Right atrium auricular region (tissue), 2 donors: ENCODE data around the gene ABCA3. TPM values are rescaled to one million over a fixed set of nuclear protein-coding genes. Genes with fewer than 3 reads are reported as not detected.

Experiments
- DNase-seq: peaks from one replicate; pipeline ENCODE4 v3.0.0-alpha.2; 2019; ENCODE audit warnings: low spot score
- H3K27ac ChIP-seq, 2 donors: fragments of 200-600 bp; sonication (generic); 1 replicate in 1 of 2; 2 replicates in 1 of 2; pipeline ENCODE4 v1.5.1; 2016 to 2019
- H3K27me3 ChIP-seq, 2 donors: fragments of 200-600 bp; sonication (generic); one replicate each; pipeline versions ENCODE4 v1.5.1 to v1.6.0; 2017 to 2019
- H3K36me3 ChIP-seq: fragments of 200-600 bp; sonication (generic); one replicate; pipeline ENCODE4 v1.5.1; 2016
- H3K4me1 ChIP-seq, 2 donors: fragments of 200-600 bp; sonication (generic); one replicate each; pipeline versions ENCODE4 v1.5.1 to v1.6.0; 2017 to 2019
- H3K4me3 ChIP-seq, 2 donors: fragments of 200-600 bp; sonication (generic); 1 replicate in 1 of 2; 2 replicates in 1 of 2; pipeline ENCODE4 v1.5.1; 2017 to 2019; ENCODE audit warnings: mild to moderate bottlenecking in 1 of 2, moderate library complexity in 1 of 2
- H3K9me3 ChIP-seq, 2 donors: fragments of 200-600 bp; sonication (generic); one replicate each; pipeline ENCODE4 v1.5.1; 2019
- CTCF ChIP-seq, 2 donors: fragments of 200-600 bp; sonication (generic); IDR thresholded peaks; one replicate each; pipeline ENCODE4 v1.5.1; 2019; ENCODE audit warnings: antibody characterized with exemption in 2 of 2
- microRNA counts, 2 donors: library from miRNA; unstranded; fragments of <30 nt; microRNA quantifications; one replicate each; lab custom pipeline; 2016 to 2017
- microRNA-seq, 2 donors: library from miRNA; unstranded; fragments of <30 nt; microRNA quantifications; one replicate each; pipeline ENCODE4, GENCODE V29; 2016 to 2017; ENCODE audit warnings: borderline number of aligned reads in 2 of 2, borderline replicate concordance in 1 of 2
- total RNA-seq, 2 donors: library from RNA; depleted of rRNA; stranded (reverse); fragments of >200 nt; gene quantifications; one replicate each; pipeline ENCODE4 v1.1.0, GENCODE V29; 2016

Gene ABCA3
- total RNA-seq, 2 donors from 2014 or later, result 7.5 to 10.1 TPM

- no peak for TF ChIP-seq CTCF (IDR thresholded peaks at IDR 0.05)
These were observed 111.4 kb downstream of the ABCA3 start for GRCh38 chr16:2229091-2229490.

GRCh38 chr16:2228161-2228824 lies 112.2 kb downstream of the ABCA3 start:
- Histone ChIP-seq H3K36me3 (peaks cover 51% of the 10 kb centered on the region), H3K27me3 (no peaks in the 10 kb centered on the region), H3K27ac (no peak overlapping the region), H3K4me3 (no peak overlapping the region), H3K4me1 (peaks cover 0 to 20% of the 10 kb centered on the region in 2 donors), H3K9me3 (no peaks in the 10 kb centered on the region)
- DNase-seq, result no peak
- no peak for TF ChIP-seq CTCF (IDR thresholded peaks at IDR 0.05)

More at GRCh38 chr16:2229091-2229490, 111.4 kb downstream of the ABCA3 start:
- Histone ChIP-seq H3K9me3 (no peaks in the 10 kb centered on the region), H3K36me3 (peaks cover 59% of the 10 kb centered on the region), H3K27ac (no peak overlapping the region), H3K4me1 (peaks cover 0 to 18% of the 10 kb centered on the region in 2 donors), H3K4me3 (no peak overlapping the region), H3K27me3 (no peaks in the 10 kb centered on the region)
- no peak for DNase-seq

GRCh38 chr16:2226918-2227317 lies 113.6 kb downstream of the ABCA3 start:
- TF ChIP-seq CTCF (IDR thresholded peaks at IDR 0.05), result no peak
- H3K27ac ChIP-seq, result no peak overlapping the region
- no peak for DNase-seq
- no peak overlapping the region for H3K4me3 ChIP-seq
- peaks cover 0 to 23% of the 10 kb centered on the region in 2 donors for H3K4me1 ChIP-seq
- H3K36me3 ChIP-seq, result peaks cover 37% of the 10 kb centered on the region
- H3K27me3 ChIP-seq, result no peaks in the 10 kb centered on the region
- H3K9me3 ChIP-seq, result no peaks in the 10 kb centered on the region

- TF ChIP-seq CTCF (IDR thresholded peaks at IDR 0.05), result no peak
- no peaks in the 10 kb centered on the region for H3K9me3 ChIP-seq
- H3K27ac ChIP-seq, result no peak overlapping the region
- H3K4me1 ChIP-seq, result peaks cover 0 to 23% of the 10 kb centered on the region in 2 donors
- peaks cover 31% of the 10 kb centered on the region for H3K36me3 ChIP-seq
- H3K27me3 ChIP-seq, result no peaks in the 10 kb centered on the region
- H3K4me3 ChIP-seq, result no peak overlapping the region
- DNase-seq, result no peak
These were observed 114.2 kb downstream of the ABCA3 start for GRCh38 chr16:2226245-2226793.

MicroRNA genes within 50 kb of the gene (microRNA counts, 767-probe panel; counts per million panel counts)
- microRNA hsa-miR-940 (lab: Ali Mortazavi, UCI), result 0 to 31.0 counts per million in 2 donors

Small RNA genes lying within 50 kb of the gene (microRNA-seq; reads per million reads assigned to microRNA genes)
- gene MIR3677, result 0 reads per million in 2 donors
- gene MIR4717, result 0 reads per million in 2 donors

Other genes starting within 250 kb of the ABCA3 start
- gene PKD1, start 204.8 kb downstream of the ABCA3 start, total RNA-seq, result 100 to 1,000 TPM; 218 to 276 TPM
- gene RAB26, start 192.1 kb downstream of the ABCA3 start, total RNA-seq, result 1 to 10 TPM in 1 of 2 donors, under 1 TPM in 1; 0.31 to 1.4 TPM
- gene TRAF7, start 184.9 kb downstream of the ABCA3 start, total RNA-seq, result 10 to 100 TPM; 16.1 to 27.0 TPM
- gene CASKIN1, start 144.1 kb downstream of the ABCA3 start, total RNA-seq, result 1 to 10 TPM; 3.5 to 4.3 TPM
- 10 to 100 TPM; 35.6 to 45.0 TPM for gene MLST8, start 135.3 kb downstream of the ABCA3 start, total RNA-seq
- 1 to 10 TPM; 1.2 to 1.6 TPM for gene BRICD5, start 129.9 kb downstream of the ABCA3 start, total RNA-seq
- gene PGP, start 125.9 kb downstream of the ABCA3 start, total RNA-seq, result 10 to 100 TPM; 15.5 to 17.7 TPM
- gene E4F1, start 117.1 kb downstream of the ABCA3 start, total RNA-seq, result 10 to 100 TPM; 10.0 to 16.7 TPM
- gene DNASE1L2, start 104.3 kb downstream of the ABCA3 start, total RNA-seq, result under 1 TPM in 1 of 2 donors, not detected in 1; 0.83 TPM
- gene ECI1, start 89.1 kb downstream of the ABCA3 start, total RNA-seq, result 100 to 1,000 TPM in 1 of 2 donors, 10 to 100 TPM in 1; 71.8 to 108 TPM
- gene RNPS1, start 72.6 kb downstream of the ABCA3 start, total RNA-seq, result 100 to 1,000 TPM in 1 of 2 donors, 10 to 100 TPM in 1; 93.6 to 124 TPM
- 1 to 10 TPM; 1.4 to 1.7 TPM for gene CCNF, start 88.7 kb upstream of the ABCA3 start, total RNA-seq
- gene TEDC2, start 119.4 kb upstream of the ABCA3 start, total RNA-seq, result 1 to 10 TPM in 1 of 2 donors, under 1 TPM in 1; 0.63 to 4.1 TPM
- gene NTN3, start 130.6 kb upstream of the ABCA3 start, total RNA-seq, result under 1 TPM; 0.22 to 0.51 TPM
- 10 to 100 TPM in 1 of 2 donors, 1 to 10 TPM in 1; 9.6 to 10.5 TPM for gene TBC1D24, start 134.4 kb upstream of the ABCA3 start, total RNA-seq
- gene ATP6V0C, start 173.2 kb upstream of the ABCA3 start, total RNA-seq, result 100 to 1,000 TPM in 1 of 2 donors, 10 to 100 TPM in 1; 63.7 to 107 TPM
- 10 to 100 TPM; 10.6 to 12.6 TPM for gene AMDHD2, start 179.6 kb upstream of the ABCA3 start, total RNA-seq
- gene CEMP1, start 190.7 kb upstream of the ABCA3 start, total RNA-seq, result 1 to 10 TPM in 1 of 2 donors, not detected in 1; 1.5 TPM
- gene PDPK1, start 197.3 kb upstream of the ABCA3 start, total RNA-seq, result 10 to 100 TPM; 25.0 to 29.5 TPM